OCI-LY7 (cell line): ENCODE results near the gene R3HCC1L. TPM values are rescaled to one million over a fixed set of nuclear protein-coding genes. Genes with fewer than 3 reads are reported as not detected.

Experiments used
- BruUV-seq: library from RNA; stranded (reverse); fragments of 400-500 nt; replicated peaks from 2 replicates; lab custom pipeline; 2021; lab: Mats Ljungman, UMichigan
- CTCF ChIA-PET: fragments of 300-600 bp; sonication (Branson Sonifier 250); formaldehyde crosslinking; loops from one replicate; lab custom pipeline; 2022; ENCODE audit warnings: antibody characterized with exemption; ENCODE audit not compliant: unreplicated experiment; lab: Charles Lee
- POLR2A ChIA-PET: fragments of 300-600 bp; sonication (Branson Sonifier 250); formaldehyde crosslinking; loops from one replicate; lab custom pipeline; 2022; ENCODE audit warnings: antibody characterized with exemption; lab: Charles Lee
- DNase-seq: peaks from one replicate; pipeline ENCODE4 v3.0.0-alpha.2; 2015; ENCODE audit warnings: low spot score
- H2AFZ ChIP-seq: fragments of 200-600 bp; sonication (generic), shearing (Covaris generic); 2 replicates; pipeline ENCODE4 v1.6.1; 2014; ENCODE audit warnings: mild to moderate bottlenecking, antibody characterized with exemption, low read length, moderate library complexity
- H3K27ac ChIP-seq: fragments of 200-600 bp; sonication (generic); 2 replicates; pipeline ENCODE4 v1.5.1; 2014; ENCODE audit warnings: mixed run types, low read depth, mild to moderate bottlenecking, moderate library complexity, low read length, inconsistent platforms; ENCODE audit not compliant: poor library complexity, severe bottlenecking
- H3K36me3 ChIP-seq: fragments of 200-600 bp; sonication (generic); 2 replicates; pipeline ENCODE4 v1.6.1; 2014; ENCODE audit warnings: mild to moderate bottlenecking, antibody characterized with exemption, low read length, moderate library complexity, mixed read lengths; ENCODE audit not compliant: insufficient read depth
- H3K4me1 ChIP-seq: fragments of 200-600 bp; sonication (generic); 2 replicates; pipeline ENCODE4 v1.5.1; 2014; ENCODE audit warnings: mild to moderate bottlenecking, low read length; ENCODE audit not compliant: insufficient read depth, poor library complexity, severe bottlenecking
- H3K4me2 ChIP-seq: fragments of 200-600 bp; sonication (generic); 2 replicates; pipeline ENCODE4 v1.6.1; 2014; ENCODE audit warnings: mild to moderate bottlenecking, low read length
- H3K4me3 ChIP-seq: fragments of 200-600 bp; sonication (generic); 2 replicates; pipeline ENCODE4 v1.5.1; 2014; ENCODE audit warnings: mild to moderate bottlenecking, low read depth, low read length; ENCODE audit not compliant: poor library complexity, severe bottlenecking
- H3K79me2 ChIP-seq: fragments of 200-600 bp; sonication (generic); 2 replicates; pipeline ENCODE4 v1.6.1; 2016; ENCODE audit warnings: low read depth, mild to moderate bottlenecking, low read length, moderate library complexity, mixed read lengths; ENCODE audit not compliant: insufficient read depth
- H3K9me2 ChIP-seq: fragments of 200-600 bp; sonication (generic); 2 replicates; pipeline ENCODE4 v1.6.1; 2016; ENCODE audit warnings: mild to moderate bottlenecking, low read length, mixed read lengths; ENCODE audit not compliant: insufficient read depth
- H3K9me3 ChIP-seq: fragments of 200-600 bp; sonication (generic); 2 replicates; pipeline ENCODE4 v1.6.1; 2014; ENCODE audit warnings: mild to moderate bottlenecking, mixed run types, low read length, mixed read lengths
- H4K20me1 ChIP-seq: fragments of 200-600 bp; sonication (generic); 2 replicates; pipeline ENCODE4 v1.6.1; 2014; ENCODE audit warnings: mild to moderate bottlenecking, antibody characterized with exemption, low read length, moderate library complexity, mixed read lengths; ENCODE audit not compliant: insufficient read depth
- EZH2phosphoT487 ChIP-seq: fragments of 200-600 bp; sonication (generic); IDR thresholded peaks from 2 replicates; pipeline ENCODE4 v1.6.1; 2018; ENCODE audit warnings: low read depth, borderline replicate concordance, mild to moderate bottlenecking, mixed run types, antibody characterized with exemption, low read length, moderate library complexity, mixed read lengths
- intact Hi-C: fragments of 100-400 bp; cut with micrococcal nuclease; formaldehyde crosslinking; loops from one replicate; pipeline ENCODE4 v1.10.0; 2022; ENCODE audit not compliant: unreplicated experiment
- total RNA-seq, 2 experiments: library from RNA; depleted of rRNA in 1 of 2; stranded (reverse); fragments of >200 nt in 1 of 2; shearing (Covaris generic) in 1 of 2; gene quantifications; 2 replicates each; pipeline ENCODE4 v1.2.3, GENCODE V29; 2014 to 2022
- TF ChIP-seq, protein P1 (sequence below): fragments of 200-600 bp; sonication (generic); conservative IDR thresholded peaks from 2 replicates; pipeline ENCODE4 v1.5.1; 2014; ENCODE audit warnings: mild to moderate bottlenecking, antibody characterized with exemption, low read length, moderate library complexity, mixed read lengths

R3HCC1L gene
- total RNA-seq, 2 experiments from 2014 or later: 38.8 to 42.0 TPM

DNA sequence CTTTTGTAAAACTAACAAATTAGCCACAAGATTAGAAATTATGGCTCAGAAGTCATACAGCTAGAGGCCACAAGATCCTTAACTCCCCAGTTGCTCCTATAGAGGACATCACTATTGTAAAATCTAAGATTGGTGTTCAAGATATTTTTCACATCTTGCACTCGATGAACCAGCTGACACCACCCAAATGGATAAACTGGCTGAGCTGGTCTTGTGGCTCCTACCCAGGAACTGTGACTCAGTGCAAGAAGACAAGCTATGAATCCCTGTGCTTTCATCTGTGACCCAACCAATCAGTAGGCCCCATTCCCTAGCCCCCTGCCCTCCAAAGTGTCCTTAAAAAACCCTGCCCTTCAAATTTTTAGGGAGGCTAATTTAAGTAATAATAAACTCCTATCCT is 27.9 kb upstream of the R3HCC1L start:
- Histone ChIP-seq H4K20me1 (no peaks in the 10 kb centered on the region), H2AFZ (no peak overlapping the region), H3K36me3 (no peaks in the 10 kb centered on the region), H3K4me1 (no peaks in the 10 kb centered on the region), H3K79me2 (no peaks in the 10 kb centered on the region), H3K27ac (no peak overlapping the region), H3K4me2 (no peak overlapping the region), H3K9me2 (no peaks in the 10 kb centered on the region), H3K9me3 (peaks cover 9% of the 10 kb centered on the region), H3K4me3 (no peak overlapping the region)
- ChIA-PET CTCF (no interaction called here), POLR2A (interaction anchor here (0.9 to 1.3 kb wide), 3 partner anchors 8 to 202 kb away, joined by 3 to 4 read pairs (median 3); no protein-coding TSS in a partner anchor)
- intact Hi-C loops: no loop called here
- TF ChIP-seq, protein P1, sequence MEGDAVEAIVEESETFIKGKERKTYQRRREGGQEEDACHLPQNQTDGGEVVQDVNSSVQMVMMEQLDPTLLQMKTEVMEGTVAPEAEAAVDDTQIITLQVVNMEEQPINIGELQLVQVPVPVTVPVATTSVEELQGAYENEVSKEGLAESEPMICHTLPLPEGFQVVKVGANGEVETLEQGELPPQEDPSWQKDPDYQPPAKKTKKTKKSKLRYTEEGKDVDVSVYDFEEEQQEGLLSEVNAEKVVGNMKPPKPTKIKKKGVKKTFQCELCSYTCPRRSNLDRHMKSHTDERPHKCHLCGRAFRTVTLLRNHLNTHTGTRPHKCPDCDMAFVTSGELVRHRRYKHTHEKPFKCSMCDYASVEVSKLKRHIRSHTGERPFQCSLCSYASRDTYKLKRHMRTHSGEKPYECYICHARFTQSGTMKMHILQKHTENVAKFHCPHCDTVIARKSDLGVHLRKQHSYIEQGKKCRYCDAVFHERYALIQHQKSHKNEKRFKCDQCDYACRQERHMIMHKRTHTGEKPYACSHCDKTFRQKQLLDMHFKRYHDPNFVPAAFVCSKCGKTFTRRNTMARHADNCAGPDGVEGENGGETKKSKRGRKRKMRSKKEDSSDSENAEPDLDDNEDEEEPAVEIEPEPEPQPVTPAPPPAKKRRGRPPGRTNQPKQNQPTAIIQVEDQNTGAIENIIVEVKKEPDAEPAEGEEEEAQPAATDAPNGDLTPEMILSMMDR: no peak
- no peak for TF ChIP-seq EZH2phosphoT487
- no peak for DNase-seq
- no TSS peak for BruUV-seq

DNA sequence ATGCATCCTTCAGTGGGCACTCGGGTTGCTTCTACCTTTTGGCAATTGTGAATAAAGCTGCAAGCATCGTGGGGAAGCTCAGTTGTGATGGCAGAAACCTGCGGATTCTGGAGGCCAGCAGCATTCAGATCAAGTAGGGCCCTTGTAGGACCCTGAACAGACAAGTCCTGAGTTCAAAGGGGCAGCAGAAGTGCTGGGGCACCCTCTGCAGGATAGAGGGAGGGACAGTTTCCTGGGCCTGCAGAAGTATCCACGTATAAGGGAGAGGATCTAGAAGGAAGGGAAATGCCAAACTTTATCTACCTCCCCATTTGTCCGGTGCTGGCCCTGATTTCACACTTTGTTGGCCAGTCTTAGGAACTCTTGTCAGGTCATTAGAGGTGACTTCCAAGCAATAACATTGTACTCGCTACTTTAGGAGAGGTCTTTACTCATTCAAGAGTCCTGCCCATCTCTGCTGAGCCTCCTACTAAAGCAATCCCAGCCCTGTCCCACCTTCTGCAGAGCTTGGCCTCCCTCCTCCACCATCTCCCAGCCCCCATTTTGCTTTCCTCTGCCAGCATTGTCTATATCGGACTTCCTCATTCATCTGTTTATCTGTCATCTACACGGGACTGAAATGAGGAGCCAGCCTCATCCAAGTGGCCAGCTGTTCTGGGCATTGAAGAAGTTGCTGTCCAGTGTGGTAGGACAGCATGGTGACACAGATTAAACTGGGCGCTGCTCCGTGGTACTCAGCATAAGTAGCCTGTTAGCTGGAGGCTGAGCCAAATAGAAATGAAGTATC is 26.6 kb upstream of the R3HCC1L start:
- no peaks in the 10 kb centered on the region for H4K20me1 ChIP-seq
- H3K36me3 ChIP-seq: no peaks in the 10 kb centered on the region
- no peak for DNase-seq
- H3K4me2 ChIP-seq: no peak overlapping the region
- no peaks in the 10 kb centered on the region for H3K9me2 ChIP-seq
- H3K4me3 ChIP-seq: no peak overlapping the region
- intact Hi-C loops: no loop called here
- no peak overlapping the region for H2AFZ ChIP-seq
- no peak overlapping the region for H3K27ac ChIP-seq
- no peaks in the 10 kb centered on the region for H3K79me2 ChIP-seq
- no peak for TF ChIP-seq EZH2phosphoT487
- TF ChIP-seq, protein P1: no peak
- BruUV-seq: no TSS peak
- ChIA-PET POLR2A (no interaction called here), CTCF (no interaction called here)
- H3K4me1 ChIP-seq: no peaks in the 10 kb centered on the region
- H3K9me3 ChIP-seq: peaks cover 9% of the 10 kb centered on the region

DNA sequence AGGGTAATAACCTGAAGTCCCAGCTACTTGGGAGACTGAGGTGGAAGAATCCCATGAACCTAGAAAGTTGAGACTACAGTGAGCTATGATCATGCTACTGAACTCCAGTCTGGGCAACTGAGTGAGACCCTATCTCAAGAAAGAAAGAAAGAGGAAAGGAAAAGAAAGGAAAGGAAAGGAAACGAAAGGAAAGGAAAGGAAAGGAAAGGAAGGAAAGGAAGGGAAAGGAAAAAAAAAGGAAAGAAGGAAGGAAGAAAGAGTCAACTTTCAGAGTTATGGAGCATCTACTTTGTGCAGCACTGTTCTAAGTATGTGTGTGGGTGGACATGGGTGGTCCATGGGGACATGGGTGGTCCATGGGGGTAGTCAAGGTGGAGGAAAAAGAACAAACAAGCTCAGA is 24.1 kb upstream of the R3HCC1L start:
- ChIA-PET CTCF (no interaction called here), POLR2A (interaction anchor here (0.7 kb wide), 1 partner anchor 362 kb away, joined by 4 read pairs; no protein-coding TSS in a partner anchor)
- Histone ChIP-seq H3K9me3 (peaks cover 9% of the 10 kb centered on the region), H3K9me2 (no peaks in the 10 kb centered on the region), H4K20me1 (no peaks in the 10 kb centered on the region), H3K4me2 (no peak overlapping the region), H3K27ac (no peak overlapping the region), H3K4me1 (no peaks in the 10 kb centered on the region), H3K36me3 (no peaks in the 10 kb centered on the region), H2AFZ (no peak overlapping the region), H3K4me3 (no peak overlapping the region), H3K79me2 (no peaks in the 10 kb centered on the region)
- no TSS peak for BruUV-seq
- intact Hi-C loops: no loop called here
- DNase-seq: no peak
- TF ChIP-seq EZH2phosphoT487: no peak
